ENCODE results near the gene HOXC9. TPM values are rescaled to one million over a fixed set of nuclear protein-coding genes. Genes with fewer than 3 reads are reported as not detected.

HOXC9 gene
- 0.28 TPM for total RNA-seq (ENCODE audit: unreplicated experiment)
- long read RNA-seq, partial matches to known transcripts, result 0 of 2 reads
- long read RNA-seq, other reads (novel, unspliced or antisense), result 0 of 2 reads

GRCh38 chr12:54000116-54001114, at the start of gene HOXC9:
Gene HOXC9, plus strand, starts transcription at chr12:54000161. Its CDS starts 28 bp downstream, at chr12:54000189.
- peak within 1 kb of the TSS; percentile 67 for H3K4me3 Mint-ChIP-seq (ENCODE audit: unreplicated experiment)
- no peaks in the 10 kb centered on the region for H3K36me3 Mint-ChIP-seq (ENCODE audit: low read depth, unreplicated experiment)
- H3K9me3 Mint-ChIP-seq (ENCODE audit: unreplicated experiment), result no peaks in the 10 kb centered on the region
- TF ChIP-seq, protein P1, sequence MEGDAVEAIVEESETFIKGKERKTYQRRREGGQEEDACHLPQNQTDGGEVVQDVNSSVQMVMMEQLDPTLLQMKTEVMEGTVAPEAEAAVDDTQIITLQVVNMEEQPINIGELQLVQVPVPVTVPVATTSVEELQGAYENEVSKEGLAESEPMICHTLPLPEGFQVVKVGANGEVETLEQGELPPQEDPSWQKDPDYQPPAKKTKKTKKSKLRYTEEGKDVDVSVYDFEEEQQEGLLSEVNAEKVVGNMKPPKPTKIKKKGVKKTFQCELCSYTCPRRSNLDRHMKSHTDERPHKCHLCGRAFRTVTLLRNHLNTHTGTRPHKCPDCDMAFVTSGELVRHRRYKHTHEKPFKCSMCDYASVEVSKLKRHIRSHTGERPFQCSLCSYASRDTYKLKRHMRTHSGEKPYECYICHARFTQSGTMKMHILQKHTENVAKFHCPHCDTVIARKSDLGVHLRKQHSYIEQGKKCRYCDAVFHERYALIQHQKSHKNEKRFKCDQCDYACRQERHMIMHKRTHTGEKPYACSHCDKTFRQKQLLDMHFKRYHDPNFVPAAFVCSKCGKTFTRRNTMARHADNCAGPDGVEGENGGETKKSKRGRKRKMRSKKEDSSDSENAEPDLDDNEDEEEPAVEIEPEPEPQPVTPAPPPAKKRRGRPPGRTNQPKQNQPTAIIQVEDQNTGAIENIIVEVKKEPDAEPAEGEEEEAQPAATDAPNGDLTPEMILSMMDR (IDR thresholded peaks at IDR 0.05; ENCODE audit: unreplicated experiment), result no peak
- peaks cover 11% of the 10 kb centered on the region for H3K4me1 Mint-ChIP-seq (ENCODE audit: unreplicated experiment)
- H3K27me3 Mint-ChIP-seq (ENCODE audit: unreplicated experiment), result peaks cover 30% of the 10 kb centered on the region
- H3K27ac Mint-ChIP-seq (ENCODE audit: unreplicated experiment), result no peak within 1 kb of the TSS
- no peak for DNase-seq (ENCODE audit: low spot score)

GRCh38 chr12:53950437-53950773, 49.6 kb upstream of the HOXC9 start:
- Mint-ChIP-seq H3K9me3 (ENCODE audit: unreplicated experiment) (no peaks in the 10 kb centered on the region), H3K36me3 (ENCODE audit: low read depth, unreplicated experiment) (peaks cover 5% of the 10 kb centered on the region), H3K4me1 (ENCODE audit: unreplicated experiment) (peaks cover 3% of the 10 kb centered on the region), H3K27me3 (ENCODE audit: unreplicated experiment) (peaks cover 43% of the 10 kb centered on the region), H3K27ac (ENCODE audit: unreplicated experiment) (no peak overlapping the region), H3K4me3 (ENCODE audit: unreplicated experiment) (no peak overlapping the region)
- DNase-seq (ENCODE audit: low spot score), result no peak
- TF ChIP-seq, protein P1 (IDR thresholded peaks at IDR 0.05; ENCODE audit: unreplicated experiment), result no peak

GRCh38 chr12:53950789-53951576, 49.0 kb upstream of the HOXC9 start:
- Mint-ChIP-seq H3K27ac (ENCODE audit: unreplicated experiment) (no peak overlapping the region), H3K27me3 (ENCODE audit: unreplicated experiment) (peaks cover 43% of the 10 kb centered on the region), H3K36me3 (ENCODE audit: low read depth, unreplicated experiment) (peaks cover 5% of the 10 kb centered on the region), H3K9me3 (ENCODE audit: unreplicated experiment) (no peaks in the 10 kb centered on the region), H3K4me3 (ENCODE audit: unreplicated experiment) (no peak overlapping the region), H3K4me1 (ENCODE audit: unreplicated experiment) (peaks cover 6% of the 10 kb centered on the region)
- no peak for DNase-seq (ENCODE audit: low spot score)
- TF ChIP-seq, protein P1 (IDR thresholded peaks at IDR 0.05; ENCODE audit: unreplicated experiment), result no peak

- peaks cover 9% of the 10 kb centered on the region for H3K4me1 Mint-ChIP-seq (ENCODE audit: unreplicated experiment)
- H3K9me3 Mint-ChIP-seq (ENCODE audit: unreplicated experiment), result no peaks in the 10 kb centered on the region
- TF ChIP-seq, protein P1 (IDR thresholded peaks at IDR 0.05; ENCODE audit: unreplicated experiment), result no peak
- no peak overlapping the region for H3K4me3 Mint-ChIP-seq (ENCODE audit: unreplicated experiment)
- H3K36me3 Mint-ChIP-seq (ENCODE audit: low read depth, unreplicated experiment), result peaks cover 5% of the 10 kb centered on the region
- no peak for DNase-seq (ENCODE audit: low spot score)
- H3K27me3 Mint-ChIP-seq (ENCODE audit: unreplicated experiment), result peaks cover 47% of the 10 kb centered on the region
- H3K27ac Mint-ChIP-seq (ENCODE audit: unreplicated experiment), result no peak overlapping the region
Measured at GRCh38 chr12:53951577-53952334, 48.2 kb upstream of the HOXC9 start.
